Transverse colon (tissue), 4 donors: ENCODE data around the gene DDX20.

Source experiments
- POLR2A ChIP-seq: fragments of 450-650 bp; IDR thresholded peaks from one replicate; pipeline ENCODE4 v1.6.1; 2016; ENCODE audit warnings: antibody characterized with exemption, mild to moderate bottlenecking, moderate library complexity
- POLR2AphosphoS5 ChIP-seq, 3 donors: sonication (generic); formaldehyde crosslinking; IDR thresholded peaks; one replicate each; pipeline ENCODE4 v1.6.1; 2016; ENCODE audit warnings: antibody characterized with exemption in 3 of 3
- TF ChIP-seq, protein P1 (sequence below), 5 experiments: fragments of 200-600 bp in 3 of 5; fragments of 450-650 bp in 2 of 5; sonication (generic) in 3 of 5; IDR thresholded peaks; 1 replicate in 2 of 5; 2 replicates in 3 of 5; pipeline ENCODE4 v1.5.1; 2016 to 2017; ENCODE audit warnings: antibody characterized with exemption in 5 of 5, inconsistent platforms in 3 of 5, mild to moderate bottlenecking in 2 of 5, moderate library complexity in 1 of 5

- TF ChIP-seq, protein P1, sequence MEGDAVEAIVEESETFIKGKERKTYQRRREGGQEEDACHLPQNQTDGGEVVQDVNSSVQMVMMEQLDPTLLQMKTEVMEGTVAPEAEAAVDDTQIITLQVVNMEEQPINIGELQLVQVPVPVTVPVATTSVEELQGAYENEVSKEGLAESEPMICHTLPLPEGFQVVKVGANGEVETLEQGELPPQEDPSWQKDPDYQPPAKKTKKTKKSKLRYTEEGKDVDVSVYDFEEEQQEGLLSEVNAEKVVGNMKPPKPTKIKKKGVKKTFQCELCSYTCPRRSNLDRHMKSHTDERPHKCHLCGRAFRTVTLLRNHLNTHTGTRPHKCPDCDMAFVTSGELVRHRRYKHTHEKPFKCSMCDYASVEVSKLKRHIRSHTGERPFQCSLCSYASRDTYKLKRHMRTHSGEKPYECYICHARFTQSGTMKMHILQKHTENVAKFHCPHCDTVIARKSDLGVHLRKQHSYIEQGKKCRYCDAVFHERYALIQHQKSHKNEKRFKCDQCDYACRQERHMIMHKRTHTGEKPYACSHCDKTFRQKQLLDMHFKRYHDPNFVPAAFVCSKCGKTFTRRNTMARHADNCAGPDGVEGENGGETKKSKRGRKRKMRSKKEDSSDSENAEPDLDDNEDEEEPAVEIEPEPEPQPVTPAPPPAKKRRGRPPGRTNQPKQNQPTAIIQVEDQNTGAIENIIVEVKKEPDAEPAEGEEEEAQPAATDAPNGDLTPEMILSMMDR (IDR thresholded peaks at IDR 0.05) = no peak
- TF ChIP-seq POLR2A = no peak
- TF ChIP-seq POLR2AphosphoS5 (IDR thresholded peaks at IDR 0.05) = no peak
Observed at GRCh38 chr1:111754984-111755330, 744 bp upstream of the DDX20 start.
